Endothelial cell of umbilical vein (primary cell): ENCODE results near the gene GNMT. TPM values are rescaled to one million over a fixed set of nuclear protein-coding genes. Genes with fewer than 3 reads are reported as not detected.

Experiments
- BruUV-seq: library from RNA; stranded (reverse); fragments of 400-500 nt; replicated peaks from 2 replicates; lab custom pipeline; 2021; lab: Mats Ljungman, UMichigan
- CTCF ChIA-PET: fragments of 300-600, 350-600 bp; sonication (Branson Sonifier 250); formaldehyde crosslinking; loops from one replicate; lab custom pipeline; 2021; ENCODE audit warnings: antibody characterized with exemption, inconsistent platforms; lab: Charles Lee
- POLR2A ChIA-PET: fragments of 300-600, 350-600 bp; sonication (Branson Sonifier 250); formaldehyde crosslinking; loops from one replicate; lab custom pipeline; 2021; ENCODE audit warnings: antibody characterized with exemption, inconsistent platforms; lab: Charles Lee
- DNase-seq: peaks from one replicate; pipeline ENCODE4 v3.0.0-alpha.2; 2011; ENCODE audit warnings: low read depth, low spot score
- FAIRE-seq: peaks from 2 replicates; lab custom pipeline; 2011; peaks lifted over from hg19 to GRCh38; lab: Jason Lieb, UNC
- H2AFZ ChIP-seq: 2 replicates; pipeline ENCODE4 v1.6.0; 2012; ENCODE audit warnings: low read depth, low read length, control low read depth, inconsistent platforms
- H3K27ac ChIP-seq: 2 replicates; pipeline ENCODE4 v1.5.1; 2011; ENCODE audit warnings: low read depth, mild to moderate bottlenecking, control low read depth, low read length, moderate library complexity; ENCODE audit not compliant: insufficient read depth
- H3K27me3 ChIP-seq, 2 experiments: 2 replicates each; pipeline versions ENCODE4 v1.6.0 to v1.6.1; 2011; ENCODE audit warnings: low read length in 2 of 2, mixed read lengths in 1 of 2; ENCODE audit not compliant: control insufficient read depth in 2 of 2, insufficient read depth in 2 of 2
- H3K36me3 ChIP-seq, 2 experiments: 2 replicates in 1 of 2; 3 replicates in 1 of 2; pipeline ENCODE4 v1.5.1; 2011; ENCODE audit warnings: low read length in 2 of 2, mild to moderate bottlenecking in 1 of 2, moderate library complexity in 1 of 2; ENCODE audit not compliant: control insufficient read depth in 2 of 2, insufficient read depth in 2 of 2; ENCODE audit errors: extremely low read depth in 1 of 2
- H3K4me1 ChIP-seq: 3 replicates; pipeline ENCODE4 v1.5.1; 2011; ENCODE audit warnings: mild to moderate bottlenecking, low read length; ENCODE audit not compliant: control insufficient read depth, insufficient read depth; ENCODE audit errors: extremely low read depth
- H3K4me2 ChIP-seq: 2 replicates; pipeline ENCODE4 v1.6.1; 2011; ENCODE audit warnings: low read length, control low read depth, mixed read lengths; ENCODE audit not compliant: insufficient read depth
- H3K4me3 ChIP-seq, 3 experiments: fragments of 200-600 bp in 1 of 3; sonication (generic), shearing (Covaris generic) in 1 of 3; replicated peaks in 1 of 3; 2 replicates each; pipeline ENCODE4 v1.5.1; 2011 to 2016; ENCODE audit warnings: control low read depth in 3 of 3, low read length in 3 of 3, mild to moderate bottlenecking in 2 of 3, inconsistent platforms in 1 of 3, low read depth in 1 of 3, moderate library complexity in 1 of 3; ENCODE audit not compliant: insufficient read depth in 1 of 3
- H3K79me2 ChIP-seq: 2 replicates; pipeline ENCODE4 v1.6.0; 2012; ENCODE audit warnings: low read length, inconsistent platforms; ENCODE audit not compliant: control insufficient read depth, insufficient read depth
- H3K9ac ChIP-seq: replicated peaks from 2 replicates; pipeline ENCODE3; 2011; ENCODE audit warnings: low read length, control low read depth; ENCODE audit not compliant: insufficient read depth; ENCODE audit errors: extremely low read depth
- H3K9me1 ChIP-seq: replicated peaks from 3 replicates; pipeline ENCODE4 v1.6.0; 2011; ENCODE audit warnings: mild to moderate bottlenecking, low read length; ENCODE audit not compliant: control insufficient read depth, insufficient read depth; ENCODE audit errors: extremely low read depth
- H3K9me3 ChIP-seq: replicated peaks from 2 replicates; pipeline ENCODE4 v1.5.1; 2012; ENCODE audit warnings: low read length, inconsistent platforms; ENCODE audit not compliant: control insufficient read depth, insufficient read depth
- H4K20me1 ChIP-seq: replicated peaks from 2 replicates; pipeline ENCODE3; 2011; ENCODE audit warnings: mild to moderate bottlenecking, low read length; ENCODE audit not compliant: control insufficient read depth, insufficient read depth; ENCODE audit errors: extremely low read depth
- EZH2 ChIP-seq: IDR thresholded peaks from 2 replicates; pipeline ENCODE4 v1.6.1; 2012; ENCODE audit warnings: borderline replicate concordance, low read depth, mild to moderate bottlenecking, moderate library complexity, low read length, inconsistent platforms; ENCODE audit not compliant: severe bottlenecking
- FOS ChIP-seq: IDR thresholded peaks from 2 replicates; pipeline ENCODE4 v1.6.1; 2011; ENCODE audit warnings: mild to moderate bottlenecking, low read length, moderate library complexity, borderline replicate concordance; ENCODE audit not compliant: insufficient read depth
- GATA2 ChIP-seq: IDR thresholded peaks from 2 replicates; pipeline ENCODE4 v1.7.0; 2011; ENCODE audit warnings: low read depth, mild to moderate bottlenecking, moderate library complexity, mixed read lengths, low read length; ENCODE audit not compliant: insufficient read length, insufficient read depth
- JUN ChIP-seq: IDR thresholded peaks from 2 replicates; pipeline ENCODE4 v1.6.1; 2011; ENCODE audit warnings: borderline replicate concordance, low read depth; ENCODE audit not compliant: insufficient read length, insufficient read depth
- MYC ChIP-seq: IDR thresholded peaks from one replicate; pipeline ENCODE4 v1.6.1; 2011; ENCODE audit warnings: mild to moderate bottlenecking, low read depth, low read length
- POLR2A ChIP-seq: IDR thresholded peaks from 2 replicates; pipeline ENCODE4 v1.6.1; 2012; ENCODE audit warnings: low read depth, mild to moderate bottlenecking, control low read depth, low read length
- POLR2AphosphoS5 ChIP-seq: IDR thresholded peaks from 2 replicates; pipeline ENCODE4 v1.6.1; 2012; ENCODE audit warnings: low read depth, mild to moderate bottlenecking, control low read depth, low read length, moderate library complexity; ENCODE audit not compliant: insufficient read depth
- dilution Hi-C: fragments of 300-500 bp; cut with MboI; formaldehyde crosslinking; loops from one replicate; pipeline ENCODE4 v1.15.0; 2019; ENCODE audit warnings: low sequenced_read_pairs; ENCODE audit not compliant: extremely low pct_ligation_motif_present
- intact Hi-C: fragments of 100-400 bp; cut with micrococcal nuclease; formaldehyde crosslinking; loops from one replicate; pipeline ENCODE4 v1.10.0; 2022
- polyA plus RNA-seq, 4 experiments: library from polyadenylated mRNA; depleted of rRNA in 3 of 4; stranded (reverse) in 3 of 4; unstranded in 1 of 4; fragments of >200 nt; gene quantifications; 2 replicates each; pipeline versions ENCODE4 v1.2.1 to v1.2.3, GENCODE V29; 2011 to 2012; ENCODE audit warnings: missing spikeins in 1 of 4
- total RNA-seq: library from RNA; stranded (reverse); gene quantifications from 2 replicates; pipeline ENCODE4 v1.2.3, GENCODE V29; 2021
- TF ChIP-seq, protein P1 (sequence below), 2 donors: IDR thresholded peaks; 1 replicate in 1 of 2; 2 replicates in 1 of 2; pipeline ENCODE4 v1.5.1; 2011; ENCODE audit warnings: low read length in 2 of 2, mild to moderate bottlenecking in 2 of 2, moderate library complexity in 2 of 2, control low read depth in 1 of 2, inconsistent platforms in 1 of 2, low read depth in 1 of 2; ENCODE audit not compliant: insufficient read depth in 1 of 2; ENCODE audit errors: extremely low read depth in 1 of 2
- TF ChIP-seq, protein P2 (sequence below): IDR thresholded peaks from 2 replicates; pipeline ENCODE4 v1.6.1; 2011; ENCODE audit not compliant: insufficient read depth, insufficient read length

GNMT gene
- total and polyA plus RNA-seq, 2 donors (not counting 3 experiments of a cell fraction or from before 2014, with no cell fraction given), result 0.41 to 1.2 TPM

DNA sequence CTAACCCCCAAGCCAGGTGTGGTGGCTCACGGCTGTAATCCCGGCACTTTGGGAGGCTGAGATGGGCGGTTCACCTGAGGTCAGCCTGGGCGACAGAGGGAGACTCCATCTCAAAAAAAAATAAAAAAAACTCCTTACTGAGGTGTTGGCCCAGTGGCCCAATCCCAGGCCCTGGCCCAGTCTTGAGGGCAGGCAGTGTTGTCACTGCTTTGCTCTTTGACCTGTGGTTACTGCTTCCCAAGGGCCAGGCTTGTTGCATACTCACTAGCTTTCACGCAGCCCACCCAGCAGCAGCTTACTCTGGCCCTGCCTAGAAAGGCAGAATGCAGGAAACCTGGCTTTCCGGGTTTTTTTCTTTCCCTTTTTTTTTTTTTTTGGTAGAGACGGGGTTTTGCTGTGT, 18.1 kb upstream of the GNMT start:
- no peaks in the 10 kb centered on the region for H3K79me2 ChIP-seq
- no peak overlapping the region for H3K27ac ChIP-seq
- DNase-seq (no peak), FAIRE-seq (no peak)
- POLR2A ChIA-PET, result interaction anchor here (0.6 kb wide), 1 partner anchor 10 kb away, joined by 3 read pairs; no protein-coding TSS in a partner anchor
- no peak overlapping the region for H3K4me2 ChIP-seq
- dilution Hi-C loops, result no loop called here
- H2AFZ ChIP-seq, result no peak overlapping the region
- no peak overlapping the region for H3K4me3 ChIP-seq
- H3K27me3 ChIP-seq, result no peaks in the 10 kb centered on the region
- TF ChIP-seq MYC (no peak), JUN (no peak), GATA2 (no peak), FOS (no peak), POLR2A (no peak), POLR2AphosphoS5 (no peak), EZH2 (no peak)
- TF ChIP-seq, protein P1, sequence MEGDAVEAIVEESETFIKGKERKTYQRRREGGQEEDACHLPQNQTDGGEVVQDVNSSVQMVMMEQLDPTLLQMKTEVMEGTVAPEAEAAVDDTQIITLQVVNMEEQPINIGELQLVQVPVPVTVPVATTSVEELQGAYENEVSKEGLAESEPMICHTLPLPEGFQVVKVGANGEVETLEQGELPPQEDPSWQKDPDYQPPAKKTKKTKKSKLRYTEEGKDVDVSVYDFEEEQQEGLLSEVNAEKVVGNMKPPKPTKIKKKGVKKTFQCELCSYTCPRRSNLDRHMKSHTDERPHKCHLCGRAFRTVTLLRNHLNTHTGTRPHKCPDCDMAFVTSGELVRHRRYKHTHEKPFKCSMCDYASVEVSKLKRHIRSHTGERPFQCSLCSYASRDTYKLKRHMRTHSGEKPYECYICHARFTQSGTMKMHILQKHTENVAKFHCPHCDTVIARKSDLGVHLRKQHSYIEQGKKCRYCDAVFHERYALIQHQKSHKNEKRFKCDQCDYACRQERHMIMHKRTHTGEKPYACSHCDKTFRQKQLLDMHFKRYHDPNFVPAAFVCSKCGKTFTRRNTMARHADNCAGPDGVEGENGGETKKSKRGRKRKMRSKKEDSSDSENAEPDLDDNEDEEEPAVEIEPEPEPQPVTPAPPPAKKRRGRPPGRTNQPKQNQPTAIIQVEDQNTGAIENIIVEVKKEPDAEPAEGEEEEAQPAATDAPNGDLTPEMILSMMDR (IDR thresholded peaks at IDR 0.05; ENCODE audit: extremely low read depth in 1 of 2, insufficient read depth in 1 of 2, low read depth in 1 of 2, low read length in 2 of 2), result no peak
- TF ChIP-seq, protein P2, sequence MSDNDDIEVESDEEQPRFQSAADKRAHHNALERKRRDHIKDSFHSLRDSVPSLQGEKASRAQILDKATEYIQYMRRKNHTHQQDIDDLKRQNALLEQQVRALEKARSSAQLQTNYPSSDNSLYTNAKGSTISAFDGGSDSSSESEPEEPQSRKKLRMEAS, result no peak
- no peak overlapping the region for H3K9ac ChIP-seq
- no peaks in the 10 kb centered on the region for H3K9me3 ChIP-seq
- H4K20me1 ChIP-seq, result no peaks in the 10 kb centered on the region
- no peaks in the 10 kb centered on the region for H3K4me1 ChIP-seq
- peaks cover 3 to 21% of the 10 kb centered on the region in 2 experiments for H3K36me3 ChIP-seq
- intact Hi-C loops, result no loop called here
- CTCF ChIA-PET, result no interaction called here
- no TSS peak for BruUV-seq
- no peaks in the 10 kb centered on the region for H3K9me1 ChIP-seq
